ENCODE measurements around the gene MYO1C.
A peak's percentile ranks its signal among the peaks of the same experiment; 100 is the strongest.

MYO1C gene

GRCh38 chr17:1485423-1486376, 6.8 kb downstream of the MYO1C start:
- no peak for DNase-seq (ENCODE audit: low read depth in 1 of 2, low spot score in 1 of 2)

GRCh38 chr17:1484676-1485422, 7.6 kb downstream of the MYO1C start:
- TF ChIP-seq SPI1 (IDR thresholded peaks at IDR 0.05; ENCODE audit: borderline replicate concordance, low read depth) (no peak), GABPA (IDR thresholded peaks at IDR 0.05; ENCODE audit: low read depth) (no peak), POLR2AphosphoS5 (IDR thresholded peaks at IDR 0.05; ENCODE audit: low read depth) (no peak)
- TF ChIP-seq, protein P1, sequence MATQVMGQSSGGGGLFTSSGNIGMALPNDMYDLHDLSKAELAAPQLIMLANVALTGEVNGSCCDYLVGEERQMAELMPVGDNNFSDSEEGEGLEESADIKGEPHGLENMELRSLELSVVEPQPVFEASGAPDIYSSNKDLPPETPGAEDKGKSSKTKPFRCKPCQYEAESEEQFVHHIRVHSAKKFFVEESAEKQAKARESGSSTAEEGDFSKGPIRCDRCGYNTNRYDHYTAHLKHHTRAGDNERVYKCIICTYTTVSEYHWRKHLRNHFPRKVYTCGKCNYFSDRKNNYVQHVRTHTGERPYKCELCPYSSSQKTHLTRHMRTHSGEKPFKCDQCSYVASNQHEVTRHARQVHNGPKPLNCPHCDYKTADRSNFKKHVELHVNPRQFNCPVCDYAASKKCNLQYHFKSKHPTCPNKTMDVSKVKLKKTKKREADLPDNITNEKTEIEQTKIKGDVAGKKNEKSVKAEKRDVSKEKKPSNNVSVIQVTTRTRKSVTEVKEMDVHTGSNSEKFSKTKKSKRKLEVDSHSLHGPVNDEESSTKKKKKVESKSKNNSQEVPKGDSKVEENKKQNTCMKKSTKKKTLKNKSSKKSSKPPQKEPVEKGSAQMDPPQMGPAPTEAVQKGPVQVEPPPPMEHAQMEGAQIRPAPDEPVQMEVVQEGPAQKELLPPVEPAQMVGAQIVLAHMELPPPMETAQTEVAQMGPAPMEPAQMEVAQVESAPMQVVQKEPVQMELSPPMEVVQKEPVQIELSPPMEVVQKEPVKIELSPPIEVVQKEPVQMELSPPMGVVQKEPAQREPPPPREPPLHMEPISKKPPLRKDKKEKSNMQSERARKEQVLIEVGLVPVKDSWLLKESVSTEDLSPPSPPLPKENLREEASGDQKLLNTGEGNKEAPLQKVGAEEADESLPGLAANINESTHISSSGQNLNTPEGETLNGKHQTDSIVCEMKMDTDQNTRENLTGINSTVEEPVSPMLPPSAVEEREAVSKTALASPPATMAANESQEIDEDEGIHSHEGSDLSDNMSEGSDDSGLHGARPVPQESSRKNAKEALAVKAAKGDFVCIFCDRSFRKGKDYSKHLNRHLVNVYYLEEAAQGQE (IDR thresholded peaks at IDR 0.05; ENCODE audit: insufficient replicate concordance, low read depth), result no peak
- TF ChIP-seq, protein P2, sequence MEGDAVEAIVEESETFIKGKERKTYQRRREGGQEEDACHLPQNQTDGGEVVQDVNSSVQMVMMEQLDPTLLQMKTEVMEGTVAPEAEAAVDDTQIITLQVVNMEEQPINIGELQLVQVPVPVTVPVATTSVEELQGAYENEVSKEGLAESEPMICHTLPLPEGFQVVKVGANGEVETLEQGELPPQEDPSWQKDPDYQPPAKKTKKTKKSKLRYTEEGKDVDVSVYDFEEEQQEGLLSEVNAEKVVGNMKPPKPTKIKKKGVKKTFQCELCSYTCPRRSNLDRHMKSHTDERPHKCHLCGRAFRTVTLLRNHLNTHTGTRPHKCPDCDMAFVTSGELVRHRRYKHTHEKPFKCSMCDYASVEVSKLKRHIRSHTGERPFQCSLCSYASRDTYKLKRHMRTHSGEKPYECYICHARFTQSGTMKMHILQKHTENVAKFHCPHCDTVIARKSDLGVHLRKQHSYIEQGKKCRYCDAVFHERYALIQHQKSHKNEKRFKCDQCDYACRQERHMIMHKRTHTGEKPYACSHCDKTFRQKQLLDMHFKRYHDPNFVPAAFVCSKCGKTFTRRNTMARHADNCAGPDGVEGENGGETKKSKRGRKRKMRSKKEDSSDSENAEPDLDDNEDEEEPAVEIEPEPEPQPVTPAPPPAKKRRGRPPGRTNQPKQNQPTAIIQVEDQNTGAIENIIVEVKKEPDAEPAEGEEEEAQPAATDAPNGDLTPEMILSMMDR (IDR thresholded peaks at IDR 0.05; ENCODE audit: insufficient read depth, low read length), result no peak
- Histone ChIP-seq H3K27me3 (ENCODE audit: insufficient read depth, poor library complexity, severe bottlenecking) (peaks cover 10% of the 10 kb centered on the region), H3K4me3 (replicated peaks; ENCODE audit: insufficient read depth, low read length) (peak overlapping the region; percentile 29), H3K27ac (replicated peaks) (no peak overlapping the region)
- no peak for DNase-seq (ENCODE audit: low read depth in 1 of 2, low spot score in 1 of 2)

More at GRCh38 chr17:1485423-1486376, 6.8 kb downstream of the MYO1C start:
- TF ChIP-seq GABPA (IDR thresholded peaks at IDR 0.05; ENCODE audit: low read depth), result no peak
- TF ChIP-seq, protein P1 (IDR thresholded peaks at IDR 0.05; ENCODE audit: insufficient replicate concordance, low read depth), result no peak
- Histone ChIP-seq H3K27me3 (ENCODE audit: insufficient read depth, poor library complexity, severe bottlenecking) (peaks cover 10% of the 10 kb centered on the region), H3K4me3 (replicated peaks; ENCODE audit: insufficient read depth, low read length) (peak overlapping the region; percentile 37), H3K27ac (replicated peaks) (no peak overlapping the region)

- TF ChIP-seq GABPA (IDR thresholded peaks at IDR 0.05; ENCODE audit: low read depth) (no peak), POLR2AphosphoS5 (IDR thresholded peaks at IDR 0.05; ENCODE audit: low read depth) (no peak), SPI1 (IDR thresholded peaks at IDR 0.05; ENCODE audit: borderline replicate concordance, low read depth) (no peak)
- TF ChIP-seq, protein P1 (IDR thresholded peaks at IDR 0.05; ENCODE audit: insufficient replicate concordance, low read depth), result no peak
- TF ChIP-seq, protein P2 (IDR thresholded peaks at IDR 0.05; ENCODE audit: insufficient read depth, low read length), result no peak
- no peak overlapping the region for H3K27ac ChIP-seq (replicated peaks)
- no peak overlapping the region for H3K4me3 ChIP-seq (replicated peaks; ENCODE audit: insufficient read depth, low read length)
- DNase-seq (ENCODE audit: low read depth in 1 of 2, low spot score in 1 of 2), result no peak
- H3K27me3 ChIP-seq (ENCODE audit: insufficient read depth, poor library complexity, severe bottlenecking), result peaks cover 10% of the 10 kb centered on the region
Measured at GRCh38 chr17:1484060-1484535, 8.4 kb downstream of the MYO1C start.
